SK-N-MC (cell line): ENCODE results near the gene SMPD1.
A peak's percentile ranks its signal among the peaks of the same experiment; 100 is the strongest.

Experiments
- EZH2 ChIP-seq: fragments of 200-600 bp; sonication (generic); IDR thresholded peaks from one replicate; pipeline ENCODE4 v1.6.1; 2017; ENCODE audit warnings: antibody characterized with exemption
- FOXP2 ChIP-seq: optimal IDR thresholded peaks from 2 replicates; pipeline ENCODE3; 2011; ENCODE audit warnings: mild to moderate bottlenecking, moderate library complexity; ENCODE audit not compliant: insufficient read depth; ENCODE audit errors: extremely low read length, control extremely low read depth
- POLR2AphosphoS5 ChIP-seq: IDR thresholded peaks from 2 replicates; pipeline ENCODE4 v1.6.1; 2012; ENCODE audit warnings: mild to moderate bottlenecking, low read depth, low read length, borderline replicate concordance

DNA sequence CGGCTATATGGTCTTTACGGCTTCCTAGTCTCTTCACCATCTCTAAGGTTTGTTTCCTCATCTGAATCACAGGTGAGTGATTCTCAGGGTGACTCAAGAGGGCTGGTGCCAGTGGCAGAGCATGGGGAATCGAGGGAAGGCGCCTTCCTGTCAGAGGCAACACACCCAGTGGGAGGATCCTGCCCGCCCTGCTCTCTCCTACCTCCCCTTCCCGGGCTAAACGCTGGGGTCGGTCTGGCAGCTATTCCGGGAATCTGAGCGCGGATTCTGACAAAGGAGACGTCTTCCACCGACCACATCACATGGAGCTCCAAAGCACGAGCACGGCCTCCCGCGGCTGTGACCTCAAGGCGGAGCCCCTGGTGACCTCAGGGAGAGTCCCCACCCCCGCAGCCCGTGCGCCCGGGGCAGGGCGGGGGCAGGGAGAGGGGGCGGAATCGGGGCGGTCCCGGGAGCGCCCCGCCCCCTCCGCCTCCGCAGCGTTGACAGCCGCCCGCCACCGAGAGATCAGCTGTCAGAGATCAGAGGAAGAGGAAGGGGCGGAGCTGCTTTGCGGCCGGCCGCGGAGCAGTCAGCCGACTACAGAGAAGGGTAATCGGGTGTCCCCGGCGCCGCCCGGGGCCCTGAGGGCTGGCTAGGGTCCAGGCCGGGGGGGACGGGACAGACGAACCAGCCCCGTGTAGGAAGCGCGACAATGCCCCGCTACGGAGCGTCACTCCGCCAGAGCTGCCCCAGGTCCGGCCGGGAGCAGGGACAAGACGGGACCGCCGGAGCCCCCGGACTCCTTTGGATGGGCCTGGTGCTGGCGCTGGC, at the start of gene SMPD1:
- TF ChIP-seq EZH2 (no peak), POLR2AphosphoS5 (peak; percentile 65), FOXP2 (peak; percentile 80)
